Measurements from ENCODE around the gene WASL. TPM values are rescaled to one million over a fixed set of nuclear protein-coding genes. Genes with fewer than 3 reads are reported as not detected.

The WASL gene
- total and polyA plus RNA-seq, 10 of the 15 experiments (the other 5 are each of a cell fraction or from before 2014, with no cell fraction given) = 2.0 to 6.4 (median 3.5) TPM

GRCh38 chr7:123677061-123677715 lies 71.6 kb downstream of the WASL start:
- DNase-seq (ENCODE audit: low read depth, low spot score) (no peak), FAIRE-seq (no peak), ATAC-seq (no peak)
- intact Hi-C loops (cut with micrococcal nuclease; ENCODE audit: unreplicated experiment) (no loop called here), in situ Hi-C loops (cut with MboI) (no loop called here)
- Histone ChIP-seq H3K4me2 (ENCODE audit: control insufficient read depth, insufficient read depth) (no peak overlapping the region), H3K9me3 (replicated peaks; ENCODE audit: control insufficient read depth, insufficient read depth, low read length) (no peaks in the 10 kb centered on the region), H2AFZ (ENCODE audit: control insufficient read depth, low read depth, low read length) (no peak overlapping the region), H3K27me3 (replicated peaks in 1 of 2; ENCODE audit: control insufficient read depth in 2 of 2, insufficient read depth in 2 of 2, low read length in 1 of 2) (no peaks in the 10 kb centered on the region), H3K4me1 (ENCODE audit: control insufficient read depth, insufficient read depth, low read length) (no peaks in the 10 kb centered on the region), H3K4me3 (no peak overlapping the region), H4K20me1 (ENCODE audit: control insufficient read depth, insufficient read depth) (no peaks in the 10 kb centered on the region), H3K9ac (ENCODE audit: control insufficient read depth, insufficient read depth, low read length) (no peak overlapping the region), H3K79me2 (ENCODE audit: control insufficient read depth, insufficient read depth, low read length) (no peaks in the 10 kb centered on the region), H3K27ac (ENCODE audit: control insufficient read depth, insufficient read depth) (no peak overlapping the region), H3K36me3 (ENCODE audit: control insufficient read depth in 2 of 2, insufficient read depth in 2 of 2, low read length in 1 of 2) (no peaks in the 10 kb centered on the region; a peak in 1 of 4 replicates)
- ChIA-PET POLR2A (no interaction called here), SMC1A (ENCODE audit: uncharacterized antibody, unreplicated experiment) (interaction anchor here (1.8 kb wide), 1 partner anchor 193 kb away, joined by 6 read pairs; no protein-coding TSS in a partner anchor), RAD21 (ENCODE audit: unreplicated experiment) (no interaction called here), CTCF (interaction anchor here (1.0 kb wide), 1 partner anchor 9 kb away, joined by 3 read pairs; no protein-coding TSS in a partner anchor)
- TF ChIP-seq JUNB (IDR thresholded peaks at IDR 0.05) (no peak), ZBTB4 (CRISPR knock-in tag; IDR thresholded peaks at IDR 0.05) (no peak), E4F1 (IDR thresholded peaks at IDR 0.05; ENCODE audit: borderline replicate concordance, partially characterized antibody) (no peak)
- no TSS peak for BruUV-seq (replicated peaks)
- WGBS (ENCODE audit: insufficient coverage, insufficient replicate concordance, low lambda C conversion rate, missing lambda C conversion rate) = 97% methylated on average over 2 of the region's 2 CpGs
